Right lobe of liver (tissue), 6 donors: ENCODE results near the gene MTIF3. TPM values are rescaled to one million over a fixed set of nuclear protein-coding genes. Genes with fewer than 3 reads are reported as not detected.

ENCODE experiments used
- ATAC-seq, 4 donors: fragments of 200-7000 bp; cut with Tn5 transposase; one replicate each; pipeline ENCODE4 v1.9.1; 2020; ENCODE audit warnings: mild to moderate bottlenecking in 4 of 4, moderate library complexity in 4 of 4
- DNase-seq, 3 donors: peaks; one replicate each; pipeline ENCODE4 v3.0.0-alpha.2; 2020
- H3K27ac ChIP-seq, 3 donors: fragments of 200-600 bp; one replicate each; pipeline ENCODE4 v1.8.0; 2022
- H3K27me3 ChIP-seq, 2 donors: fragments of 200-600 bp; one replicate each; pipeline ENCODE4 v1.8.0; 2022
- H3K36me3 ChIP-seq, 4 donors: fragments of 200-600 bp; sonication (generic) in 1 of 4; one replicate each; pipeline versions ENCODE4 v1.5.1 to v1.8.0; 2017 to 2022; ENCODE audit warnings: control low read depth in 1 of 4
- H3K4me1 ChIP-seq, 4 donors: fragments of 200-600 bp; sonication (generic) in 1 of 4; one replicate each; pipeline versions ENCODE4 v1.5.1 to v1.8.0; 2017 to 2022; ENCODE audit warnings: control low read depth in 1 of 4
- H3K4me3 ChIP-seq, 3 donors: fragments of 200-600 bp; one replicate each; pipeline ENCODE4 v1.8.0; 2022
- H3K9me3 ChIP-seq, 4 donors: fragments of 200-600 bp; sonication (generic) in 1 of 4; one replicate each; pipeline versions ENCODE4 v1.5.1 to v1.8.0; 2017 to 2022; ENCODE audit warnings: control low read depth in 1 of 4
- POLR2A ChIP-seq: fragments of 450-650 bp; IDR thresholded peaks from one replicate; pipeline ENCODE4 v1.6.1; 2017; ENCODE audit warnings: antibody characterized with exemption, mild to moderate bottlenecking
- WGBS: methylation state at CpG from one replicate; pipeline ENCODE4 v1.1.6; 2018; ENCODE audit warnings: low coverage, low lambda C conversion rate; ENCODE audit not compliant: insufficient coverage; ENCODE audit errors: missing lambda C conversion rate; 5-methylcytosine and 5-hydroxymethylcytosine counted together
- intact Hi-C, 2 donors: fragments of 100-400 bp; cut with DNase I; formaldehyde crosslinking; loops; one replicate each; pipeline versions ENCODE4 v1.11.2 to v1.14.1; 2022
- total RNA-seq, 6 experiments: library from RNA; depleted of rRNA in 2 of 6; stranded (reverse); fragments of >200 nt in 2 of 6; fragmentation: NEBNext Ultra II Directional in 3 of 6; extraction: Animal tissue kit (Norgen Biotek cat#: 25700) in 3 of 6; gene quantifications; one replicate each; pipeline versions ENCODE4 v1.1.0 to v1.2.4, GENCODE V29; 2016 to 2023
- TF ChIP-seq, protein P1 (sequence below), 4 donors: fragments of 200-600 bp in 3 of 4; fragments of 450-650 bp in 1 of 4; IDR thresholded peaks; one replicate each; pipeline versions ENCODE4 v1.5.1 to v1.8.0; 2016 to 2022; ENCODE audit warnings: antibody characterized with exemption in 4 of 4, mild to moderate bottlenecking in 2 of 4
- donor health status: DM: no; HTN: yes; CAD: no.
- donor health status: DM: no; HTN: no; CAD: no.
- donor health status: DM: no; HTN: no; CAD: no.
- donor health status: DM: no; HTN: yes; CAD: no.
- donor health status: DM: no; HTN: yes; CAD: no.

The MTIF3 gene
- total RNA-seq, 6 experiments from 2014 or later: 26.5 to 46.0 (median 32.0) TPM

DNA sequence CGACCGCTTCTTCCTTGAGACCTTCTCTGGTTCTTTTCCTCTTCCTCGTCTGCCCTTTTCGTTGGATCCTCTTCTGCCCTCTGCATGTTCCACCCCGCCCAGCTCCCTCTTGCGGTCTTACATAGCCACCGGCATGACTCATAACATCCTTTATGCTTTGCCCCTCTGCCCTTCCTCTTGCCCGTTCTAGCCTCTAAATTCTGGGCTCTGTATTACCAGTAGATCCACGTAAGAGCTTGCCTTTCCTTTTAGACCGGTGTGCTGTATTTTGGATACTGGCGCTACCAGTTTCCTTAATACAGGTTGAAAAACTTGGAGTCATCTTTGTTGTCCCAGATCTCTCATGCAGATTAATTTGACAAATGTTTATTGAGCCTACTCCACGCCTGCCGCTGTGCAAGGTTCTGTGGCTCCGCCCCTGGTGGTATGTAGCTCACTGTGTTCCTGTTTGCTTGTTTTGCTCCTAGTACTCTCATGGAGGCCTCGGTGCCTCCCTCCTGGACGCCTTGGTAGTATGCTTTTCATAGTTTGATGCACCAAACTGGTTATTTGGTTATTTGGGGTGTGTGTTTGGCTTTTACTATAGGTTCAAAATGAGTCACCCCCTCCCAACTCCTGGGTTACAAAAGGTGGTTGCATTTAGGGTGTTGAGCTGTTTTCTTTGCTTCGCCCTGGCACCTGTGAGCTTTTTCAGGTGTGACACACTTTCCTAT is 24.3 kb downstream of the MTIF3 start:
- H3K4me1 ChIP-seq: peaks cover 0 to 17% (median 8%) of the 10 kb centered on the region in 4 donors
- peak; percentile 75 for TF ChIP-seq POLR2A
- TF ChIP-seq, protein P1, sequence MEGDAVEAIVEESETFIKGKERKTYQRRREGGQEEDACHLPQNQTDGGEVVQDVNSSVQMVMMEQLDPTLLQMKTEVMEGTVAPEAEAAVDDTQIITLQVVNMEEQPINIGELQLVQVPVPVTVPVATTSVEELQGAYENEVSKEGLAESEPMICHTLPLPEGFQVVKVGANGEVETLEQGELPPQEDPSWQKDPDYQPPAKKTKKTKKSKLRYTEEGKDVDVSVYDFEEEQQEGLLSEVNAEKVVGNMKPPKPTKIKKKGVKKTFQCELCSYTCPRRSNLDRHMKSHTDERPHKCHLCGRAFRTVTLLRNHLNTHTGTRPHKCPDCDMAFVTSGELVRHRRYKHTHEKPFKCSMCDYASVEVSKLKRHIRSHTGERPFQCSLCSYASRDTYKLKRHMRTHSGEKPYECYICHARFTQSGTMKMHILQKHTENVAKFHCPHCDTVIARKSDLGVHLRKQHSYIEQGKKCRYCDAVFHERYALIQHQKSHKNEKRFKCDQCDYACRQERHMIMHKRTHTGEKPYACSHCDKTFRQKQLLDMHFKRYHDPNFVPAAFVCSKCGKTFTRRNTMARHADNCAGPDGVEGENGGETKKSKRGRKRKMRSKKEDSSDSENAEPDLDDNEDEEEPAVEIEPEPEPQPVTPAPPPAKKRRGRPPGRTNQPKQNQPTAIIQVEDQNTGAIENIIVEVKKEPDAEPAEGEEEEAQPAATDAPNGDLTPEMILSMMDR (IDR thresholded peaks at IDR 0.05): peak; percentile 42 to 60 (median 54)
- peaks cover 0 to 23% (median 10%) of the 10 kb centered on the region in 4 donors for H3K36me3 ChIP-seq
- H3K9me3 ChIP-seq: no peaks in the 10 kb centered on the region
- peak overlapping the region; percentile 68 to 91 (median 83) for H3K4me3 ChIP-seq
- peak overlapping the region; percentile 84 to 93 (median 92) for H3K27ac ChIP-seq
- WGBS: 10% methylated on average over 17 of the region's 17 CpGs
- ATAC-seq (peak; percentile 66 to 79 (median 76)), DNase-seq (peak; percentile 77 to 81 (median 80))
- H3K27me3 ChIP-seq: no peaks in the 10 kb centered on the region
- intact Hi-C loops: no loop called here

DNA sequence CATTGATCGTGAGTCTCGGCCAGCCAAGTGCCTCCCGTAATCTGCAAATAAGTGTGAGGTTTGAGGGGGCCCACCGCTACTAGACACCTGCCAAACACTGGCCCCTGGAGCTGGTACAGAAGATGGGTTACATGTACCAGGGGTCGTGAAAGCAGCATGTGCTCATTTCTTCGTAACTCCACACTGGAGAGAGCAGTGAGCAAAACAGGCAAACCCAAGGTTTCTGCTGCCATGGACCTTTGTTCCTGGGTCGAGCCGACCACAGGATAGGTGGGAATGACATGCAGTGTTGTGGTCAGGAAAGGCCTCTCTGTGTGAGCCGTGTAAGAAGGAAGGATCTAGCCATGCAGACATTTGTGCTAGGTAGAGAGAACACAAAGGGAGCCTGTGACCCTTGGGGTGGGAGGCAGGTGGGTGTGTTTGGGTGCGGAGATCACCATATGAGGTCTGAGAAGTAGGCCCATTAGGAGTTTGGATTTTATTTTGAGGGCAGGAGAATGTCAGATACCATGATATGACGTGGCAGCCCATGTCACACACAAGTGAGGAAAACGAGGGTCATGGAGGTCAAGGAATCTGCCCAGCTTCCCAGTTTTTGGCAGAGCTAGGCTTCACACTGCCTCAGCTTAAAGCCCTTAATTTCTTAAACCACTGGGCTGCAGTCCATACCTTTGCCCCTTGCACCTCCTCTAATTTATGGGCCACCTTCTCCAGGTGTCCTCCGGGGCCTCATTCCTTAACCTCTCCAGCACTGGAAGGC is 25.0 kb downstream of the MTIF3 start:
- DNase-seq (no peak), ATAC-seq (peak; percentile 2 to 16 (median 5))
- no peaks in the 10 kb centered on the region for H3K9me3 ChIP-seq
- no peaks in the 10 kb centered on the region for H3K27me3 ChIP-seq
- intact Hi-C loops: no loop called here
- peaks cover 0 to 15% (median 6%) of the 10 kb centered on the region in 4 donors for H3K36me3 ChIP-seq
- H3K4me1 ChIP-seq: peaks cover 0 to 17% (median 8%) of the 10 kb centered on the region in 4 donors
- TF ChIP-seq POLR2A: no peak
- TF ChIP-seq, protein P1 (IDR thresholded peaks at IDR 0.05): peak in 1 of 4 donors; percentile 2
- H3K4me3 ChIP-seq: peak overlapping the region; percentile 68 to 91 (median 83)
- peak overlapping the region; percentile 84 to 93 (median 92) for H3K27ac ChIP-seq
- 15% methylated on average over 13 of the region's 13 CpGs for WGBS

DNA sequence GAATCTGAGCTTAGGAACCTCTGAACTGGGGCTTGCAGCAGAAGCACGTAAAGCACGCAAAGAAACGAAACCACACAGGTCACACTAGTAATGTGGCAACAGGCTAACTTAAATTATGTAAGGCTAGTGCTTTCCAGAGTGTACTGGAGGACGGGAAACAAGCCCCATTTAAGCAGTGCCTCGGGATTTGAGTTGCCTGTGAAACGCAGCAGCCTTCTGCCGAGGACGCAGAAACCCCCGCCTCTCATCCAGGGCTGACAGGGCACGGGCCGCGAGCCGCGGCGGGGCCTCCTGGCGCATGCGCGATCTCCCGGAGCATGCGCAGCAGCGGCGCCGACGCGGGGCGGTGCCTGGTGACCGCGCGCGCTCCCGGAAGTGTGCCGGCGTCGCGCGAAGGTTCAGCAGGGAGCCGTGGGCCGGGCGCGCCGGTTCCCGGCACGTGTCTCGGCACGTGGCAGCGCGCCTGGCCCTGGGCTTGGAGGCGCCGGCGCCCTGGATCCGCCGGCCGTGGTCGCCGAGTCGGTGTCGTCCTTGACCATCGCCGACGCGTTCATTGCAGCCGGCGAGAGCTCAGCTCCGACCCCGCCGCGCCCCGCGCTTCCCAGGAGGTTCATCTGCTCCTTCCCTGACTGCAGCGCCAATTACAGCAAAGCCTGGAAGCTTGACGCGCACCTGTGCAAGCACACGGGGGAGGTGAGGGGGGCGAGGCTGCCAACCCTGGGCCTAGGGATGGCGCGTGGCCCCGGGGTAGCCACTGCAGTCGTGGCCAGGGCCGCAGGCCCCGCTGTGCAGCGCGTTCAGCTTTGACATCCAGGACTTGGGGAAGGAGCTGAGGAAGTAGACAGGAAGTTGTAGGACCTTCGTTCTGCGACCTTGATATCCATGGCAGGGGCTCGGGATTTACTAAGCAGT is 25.9 kb downstream of the MTIF3 start, which contains the start of gene GTF3A:
Gene GTF3A, plus strand, starts transcription at position 374 of the 912 bp plus-strand sequence.
- peaks cover 0 to 17% (median 8%) of the 10 kb centered on the region in 4 donors for H3K4me1 ChIP-seq
- DNase-seq (peak; percentile 87 to 89 (median 88)), ATAC-seq (peak; percentile 73 to 90 (median 85))
- H3K27me3 ChIP-seq: no peaks in the 10 kb centered on the region
- peak within 1 kb of the TSS; percentile 68 to 91 (median 83) for H3K4me3 ChIP-seq
- no peaks in the 10 kb centered on the region for H3K9me3 ChIP-seq
- 0% methylated on average over 30 of the region's 85 CpGs for WGBS
- intact Hi-C loops: no loop called here
- H3K27ac ChIP-seq: peak within 1 kb of the TSS; percentile 84 to 93 (median 92)
- TF ChIP-seq, protein P1 (IDR thresholded peaks at IDR 0.05): no peak
- peak; percentile 94 for TF ChIP-seq POLR2A
- H3K36me3 ChIP-seq: peaks cover 0 to 7% (median 2%) of the 10 kb centered on the region in 4 donors

- H3K36me3 ChIP-seq: peaks cover 0 to 2% (median 0%) of the 10 kb centered on the region in 4 donors
- H3K27me3 ChIP-seq: no peaks in the 10 kb centered on the region
- H3K4me1 ChIP-seq: peaks cover 0 to 17% (median 8%) of the 10 kb centered on the region in 4 donors
- 100% methylated on average over 2 of the region's 7 CpGs for WGBS
- no peak overlapping the region for H3K4me3 ChIP-seq
- TF ChIP-seq, protein P1 (IDR thresholded peaks at IDR 0.05): no peak
- no peak for TF ChIP-seq POLR2A
- no peak overlapping the region for H3K27ac ChIP-seq
- ATAC-seq: no peak
- H3K9me3 ChIP-seq: no peaks in the 10 kb centered on the region
- no peak for DNase-seq
- intact Hi-C loops: no loop called here
Observed at GRCh38 chr13:27423333-27423732, 27.0 kb downstream of the MTIF3 start.
